Type B pancreatic cell (in vitro differentiated cells): ENCODE measurements around the gene SLC41A3. TPM values are rescaled to one million over a fixed set of nuclear protein-coding genes. Genes with fewer than 3 reads are reported as not detected.
"Not testable (repeated sequence)": the region's sequence is repeated elsewhere in the genome, so short reads cannot be mapped to it uniquely, and the experiment has no call there.

Experiments used
- DNase-seq: peaks from one replicate; pipeline ENCODE4 v3.0.0; 2021; ENCODE audit warnings: mixed read lengths; ENCODE audit not compliant: unreplicated experiment; ENCODE audit errors: extremely low spot score
- H3K27ac Mint-ChIP-seq: 2 replicates; pipeline ENCODE4 v1.8.0; 2021; ENCODE audit warnings: mild to moderate bottlenecking, mixed read lengths
- H3K27me3 Mint-ChIP-seq: 2 replicates; pipeline ENCODE4 v1.8.0; 2021; ENCODE audit warnings: mixed read lengths
- H3K36me3 Mint-ChIP-seq: 2 replicates; pipeline ENCODE4 v1.8.0; 2021; ENCODE audit warnings: mixed read lengths
- H3K4me1 Mint-ChIP-seq: one replicate; pipeline ENCODE4 v1.8.0; 2021; ENCODE audit warnings: mixed read lengths; ENCODE audit not compliant: unreplicated experiment
- H3K4me3 Mint-ChIP-seq: 2 replicates; pipeline ENCODE4 v1.8.0; 2021; ENCODE audit warnings: mild to moderate bottlenecking, mixed read lengths
- H3K9me3 Mint-ChIP-seq: 2 replicates; pipeline ENCODE4 v1.8.0; 2021; ENCODE audit warnings: mixed read lengths
- total RNA-seq: library from RNA; stranded (reverse); gene quantifications from 2 replicates; pipeline ENCODE4 v1.2.1, GENCODE V29; 2021; ENCODE audit warnings: low replicate concordance
- TF ChIP-seq, protein P1 (sequence below): fragments of 200-600 bp; sonication (generic); conservative IDR thresholded peaks from 2 replicates; pipeline ENCODE4 v1.5.0; 2021; ENCODE audit warnings: antibody characterized with exemption, mild to moderate bottlenecking

The SLC41A3 gene
- total RNA-seq, 1 donor from 2014 or later = 56.4 TPM

- Mint-ChIP-seq H3K4me1 (no peaks in the 10 kb centered on the region), H3K9me3 (peaks cover 7% of the 10 kb centered on the region), H3K27ac (no peak overlapping the region), H3K36me3 (peaks cover 24% of the 10 kb centered on the region), H3K27me3 (no peaks in the 10 kb centered on the region), H3K4me3 (no peak overlapping the region)
- no peak for DNase-seq
- TF ChIP-seq, protein P1, sequence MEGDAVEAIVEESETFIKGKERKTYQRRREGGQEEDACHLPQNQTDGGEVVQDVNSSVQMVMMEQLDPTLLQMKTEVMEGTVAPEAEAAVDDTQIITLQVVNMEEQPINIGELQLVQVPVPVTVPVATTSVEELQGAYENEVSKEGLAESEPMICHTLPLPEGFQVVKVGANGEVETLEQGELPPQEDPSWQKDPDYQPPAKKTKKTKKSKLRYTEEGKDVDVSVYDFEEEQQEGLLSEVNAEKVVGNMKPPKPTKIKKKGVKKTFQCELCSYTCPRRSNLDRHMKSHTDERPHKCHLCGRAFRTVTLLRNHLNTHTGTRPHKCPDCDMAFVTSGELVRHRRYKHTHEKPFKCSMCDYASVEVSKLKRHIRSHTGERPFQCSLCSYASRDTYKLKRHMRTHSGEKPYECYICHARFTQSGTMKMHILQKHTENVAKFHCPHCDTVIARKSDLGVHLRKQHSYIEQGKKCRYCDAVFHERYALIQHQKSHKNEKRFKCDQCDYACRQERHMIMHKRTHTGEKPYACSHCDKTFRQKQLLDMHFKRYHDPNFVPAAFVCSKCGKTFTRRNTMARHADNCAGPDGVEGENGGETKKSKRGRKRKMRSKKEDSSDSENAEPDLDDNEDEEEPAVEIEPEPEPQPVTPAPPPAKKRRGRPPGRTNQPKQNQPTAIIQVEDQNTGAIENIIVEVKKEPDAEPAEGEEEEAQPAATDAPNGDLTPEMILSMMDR = no peak
These were observed 7.8 kb downstream of the SLC41A3 start for GRCh38 chr3:126076140-126076539.

DNA sequence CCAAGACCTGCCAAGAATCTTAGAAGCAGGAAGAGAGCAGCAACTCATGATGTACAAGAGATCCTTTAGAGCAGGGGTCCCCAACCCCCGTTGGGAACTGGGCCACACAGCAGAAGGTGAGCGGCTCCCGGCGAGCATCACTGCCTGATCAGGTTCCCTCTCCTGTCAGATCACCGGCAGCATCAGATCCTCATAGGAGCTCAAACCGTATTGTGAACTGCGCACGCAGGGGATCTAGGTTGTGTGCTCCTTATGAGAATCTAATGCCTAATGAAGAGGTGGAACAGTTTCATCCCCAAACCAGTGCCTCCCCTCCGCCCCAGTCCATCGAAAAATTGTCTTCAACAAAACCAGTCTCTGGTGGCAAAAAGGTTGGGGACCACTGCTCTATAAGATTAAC, 13.8 kb downstream of the SLC41A3 start:
- Mint-ChIP-seq H3K4me3 (no peak overlapping the region), H3K36me3 (peaks cover 33% of the 10 kb centered on the region), H3K27me3 (no peaks in the 10 kb centered on the region), H3K27ac (no peak overlapping the region), H3K4me1 (no peaks in the 10 kb centered on the region), H3K9me3 (peaks cover 4% of the 10 kb centered on the region)
- TF ChIP-seq, protein P1 = no peak
- DNase-seq = no peak

- Mint-ChIP-seq H3K27ac (no peak overlapping the region), H3K4me3 (no peak overlapping the region), H3K36me3 (peaks cover 29% of the 10 kb centered on the region), H3K27me3 (no peaks in the 10 kb centered on the region), H3K4me1 (no peaks in the 10 kb centered on the region), H3K9me3 (no peaks in the 10 kb centered on the region)
- TF ChIP-seq, protein P1 = no peak
- no peak for DNase-seq
These were observed 16.0 kb downstream of the SLC41A3 start for GRCh38 chr3:126067959-126068358.

GRCh38 chr3:126066676-126067075, 17.2 kb downstream of the SLC41A3 start:
- not testable (repeated sequence) for H3K4me1 Mint-ChIP-seq, H3K9me3 Mint-ChIP-seq, H3K27ac Mint-ChIP-seq, H3K27me3 Mint-ChIP-seq, H3K4me3 Mint-ChIP-seq, DNase-seq
- peaks cover 20% of the 10 kb centered on the region for H3K36me3 Mint-ChIP-seq

DNA sequence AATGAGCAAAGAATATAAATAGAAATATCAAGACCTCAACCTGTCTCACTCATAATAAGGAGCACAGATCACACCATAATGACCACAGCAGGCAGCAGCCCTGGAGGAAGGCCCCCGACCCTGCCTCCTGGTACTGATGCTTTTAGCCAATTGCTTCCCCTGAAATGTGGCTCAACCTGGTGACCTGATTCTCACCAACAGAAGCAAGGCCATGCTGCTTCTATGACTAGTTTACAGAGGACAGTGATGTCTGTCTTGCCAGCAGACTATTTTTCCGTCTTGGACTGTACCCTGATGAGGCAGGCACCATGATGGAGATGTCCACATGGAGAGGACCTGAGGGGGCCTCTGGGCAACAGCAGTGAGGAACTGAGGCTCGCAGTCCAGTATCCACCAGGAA, 18.0 kb downstream of the SLC41A3 start:
- H3K4me3 Mint-ChIP-seq = no peak overlapping the region
- no peak for DNase-seq
- H3K27ac Mint-ChIP-seq = no peak overlapping the region
- H3K36me3 Mint-ChIP-seq = peaks cover 20% of the 10 kb centered on the region
- H3K4me1 Mint-ChIP-seq = no peaks in the 10 kb centered on the region
- H3K27me3 Mint-ChIP-seq = no peaks in the 10 kb centered on the region
- TF ChIP-seq, protein P1 = no peak
- no peaks in the 10 kb centered on the region for H3K9me3 Mint-ChIP-seq

DNA sequence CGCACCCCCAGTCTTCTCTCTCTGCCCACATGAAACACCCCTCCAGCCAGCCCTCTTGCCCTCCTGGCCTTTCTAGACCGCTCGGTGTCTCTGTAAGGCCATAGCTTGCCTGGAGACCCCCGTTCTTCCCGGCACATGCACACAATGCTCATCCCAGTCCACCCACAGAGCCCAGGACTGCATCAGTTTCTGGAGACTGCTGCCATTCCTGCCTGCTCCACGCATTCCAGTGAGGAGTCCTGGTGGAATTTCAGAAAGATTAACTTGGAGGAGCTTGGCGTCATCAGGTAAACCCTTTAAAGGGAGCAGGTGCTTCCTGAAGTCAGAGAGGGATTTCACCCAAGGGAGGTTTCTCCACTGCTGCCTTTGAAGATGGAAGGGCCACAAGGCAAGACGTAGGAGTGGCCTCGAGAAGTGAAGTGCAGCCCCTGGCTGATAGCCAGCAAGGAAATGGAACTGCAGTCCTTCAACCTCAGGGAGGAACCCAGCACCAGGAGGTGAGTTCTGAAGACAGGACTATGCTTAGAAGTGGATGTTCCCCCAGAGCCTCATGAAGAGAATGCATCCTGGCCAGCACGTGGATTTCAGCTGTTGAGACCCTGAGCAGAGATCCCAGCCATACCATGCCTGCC, 19.2 kb downstream of the SLC41A3 start:
- no peaks in the 10 kb centered on the region for H3K9me3 Mint-ChIP-seq
- TF ChIP-seq, protein P1 = no peak
- H3K4me3 Mint-ChIP-seq = no peak overlapping the region
- no peak overlapping the region for H3K27ac Mint-ChIP-seq
- peaks cover 20% of the 10 kb centered on the region for H3K36me3 Mint-ChIP-seq
- no peaks in the 10 kb centered on the region for H3K27me3 Mint-ChIP-seq
- no peak for DNase-seq
- peaks cover under 1% of the 10 kb centered on the region for H3K4me1 Mint-ChIP-seq
